Measurements from ENCODE around the gene KCNIP1.

GRCh38 chr5:170757669-170758068 is 253.8 kb downstream of the KCNIP1 start:
- TF ChIP-seq, protein P1, sequence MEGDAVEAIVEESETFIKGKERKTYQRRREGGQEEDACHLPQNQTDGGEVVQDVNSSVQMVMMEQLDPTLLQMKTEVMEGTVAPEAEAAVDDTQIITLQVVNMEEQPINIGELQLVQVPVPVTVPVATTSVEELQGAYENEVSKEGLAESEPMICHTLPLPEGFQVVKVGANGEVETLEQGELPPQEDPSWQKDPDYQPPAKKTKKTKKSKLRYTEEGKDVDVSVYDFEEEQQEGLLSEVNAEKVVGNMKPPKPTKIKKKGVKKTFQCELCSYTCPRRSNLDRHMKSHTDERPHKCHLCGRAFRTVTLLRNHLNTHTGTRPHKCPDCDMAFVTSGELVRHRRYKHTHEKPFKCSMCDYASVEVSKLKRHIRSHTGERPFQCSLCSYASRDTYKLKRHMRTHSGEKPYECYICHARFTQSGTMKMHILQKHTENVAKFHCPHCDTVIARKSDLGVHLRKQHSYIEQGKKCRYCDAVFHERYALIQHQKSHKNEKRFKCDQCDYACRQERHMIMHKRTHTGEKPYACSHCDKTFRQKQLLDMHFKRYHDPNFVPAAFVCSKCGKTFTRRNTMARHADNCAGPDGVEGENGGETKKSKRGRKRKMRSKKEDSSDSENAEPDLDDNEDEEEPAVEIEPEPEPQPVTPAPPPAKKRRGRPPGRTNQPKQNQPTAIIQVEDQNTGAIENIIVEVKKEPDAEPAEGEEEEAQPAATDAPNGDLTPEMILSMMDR (IDR thresholded peaks at IDR 0.05) = no peak
- no peak for TF ChIP-seq POLR2AphosphoS5 (IDR thresholded peaks at IDR 0.05)
- no peak for TF ChIP-seq POLR2A (IDR thresholded peaks at IDR 0.05)

Data from stomach (tissue), 4 donors.